ENCODE data around the gene CFAP70.

The CFAP70 gene

GRCh38 chr10:73253225-73253555 is 105.5 kb downstream of the CFAP70 start:
- TF ChIP-seq CTCF (IDR thresholded peaks at IDR 0.05; ENCODE audit: borderline replicate concordance, insufficient read depth, low read depth, low read length), result no peak

GRCh38 chr10:73252445-73253224 is 106.0 kb downstream of the CFAP70 start, which contains the start of gene MRPS16:
Gene MRPS16, minus strand, starts transcription at chr10:73252644. Its CDS starts 162 bp downstream, at chr10:73252482.
- no peak for TF ChIP-seq CTCF (IDR thresholded peaks at IDR 0.05; ENCODE audit: borderline replicate concordance, insufficient read depth, low read depth, low read length)

More at GRCh38 chr10:73253225-73253555, 105.5 kb downstream of the CFAP70 start:
- H3K4me3 ChIP-seq (ENCODE audit: low read depth, low read length), result peak overlapping the region; percentile 80

GRCh38 chr10:73251683-73252444 is 106.8 kb downstream of the CFAP70 start:
- no peak for TF ChIP-seq CTCF (IDR thresholded peaks at IDR 0.05; ENCODE audit: borderline replicate concordance, insufficient read depth, low read depth, low read length)
- peak overlapping the region; percentile 80 for H3K4me3 ChIP-seq (ENCODE audit: low read depth, low read length)

More at GRCh38 chr10:73252445-73253224, 106.0 kb downstream of the CFAP70 start, which contains the start of gene MRPS16:
- H3K4me3 ChIP-seq (ENCODE audit: low read depth, low read length), result peak within 1 kb of the TSS; percentile 80

GRCh38 chr10:73248259-73248724 is 110.4 kb downstream of the CFAP70 start:
- H3K4me3 ChIP-seq (ENCODE audit: low read depth, low read length), result no peak overlapping the region
- TF ChIP-seq CTCF (IDR thresholded peaks at IDR 0.05; ENCODE audit: borderline replicate concordance, insufficient read depth, low read depth, low read length), result no peak

GRCh38 chr10:73247509-73248258 is 111.0 kb downstream of the CFAP70 start:
- peak overlapping the region; percentile 77 for H3K4me3 ChIP-seq (ENCODE audit: low read depth, low read length)
- TF ChIP-seq CTCF (IDR thresholded peaks at IDR 0.05; ENCODE audit: borderline replicate concordance, insufficient read depth, low read depth, low read length), result no peak

GRCh38 chr10:73246646-73247508 is 111.8 kb downstream of the CFAP70 start, which contains the start of gene DNAJC9:
Gene DNAJC9, minus strand, starts transcription at chr10:73247255. Its CDS starts 66 bp downstream, at chr10:73247189.
- peak within 1 kb of the TSS; percentile 77 for H3K4me3 ChIP-seq (ENCODE audit: low read depth, low read length)
- TF ChIP-seq CTCF (IDR thresholded peaks at IDR 0.05; ENCODE audit: borderline replicate concordance, insufficient read depth, low read depth, low read length), result no peak

Data from GM12875 (cell line).